SK-N-SH (cell line): ENCODE data around the gene TFEB. TPM values are rescaled to one million over a fixed set of nuclear protein-coding genes. Genes with fewer than 3 reads are reported as not detected.

Experiments
- CTCF ChIA-PET: fragments of 300-600, 350-600 bp; formaldehyde crosslinking; extraction: SDS; loops from one replicate; lab custom pipeline; 2021; lab: Yijun Ruan, JAX
- POLR2A ChIA-PET: fragments of 350-600 bp; sonication (Branson Sonifier 250); formaldehyde crosslinking; extraction: SDS; loops from one replicate; lab custom pipeline; 2020; ENCODE audit warnings: antibody characterized with exemption, inconsistent platforms; lab: Yijun Ruan, JAX
- DNase-seq: peaks from one replicate; pipeline ENCODE4 v3.0.0; 2012
- H2AFZ ChIP-seq: fragments of 200-600 bp; sonication (generic); 2 replicates; pipeline ENCODE4 v1.8.1; 2016; ENCODE audit warnings: antibody characterized with exemption, mild to moderate bottlenecking, low read depth
- H3F3A ChIP-seq: fragments of 200-600 bp; sonication (generic); replicated peaks from 2 replicates; pipeline ENCODE3; 2016; ENCODE audit warnings: antibody characterized with exemption, mild to moderate bottlenecking; ENCODE audit not compliant: insufficient read depth
- H3K27ac ChIP-seq, 2 experiments: fragments of 200-500 bp in 1 of 2; fragments of 200-600 bp in 1 of 2; sonication (Bioruptor generic) in 1 of 2; sonication (generic), shearing (Covaris generic) in 1 of 2; 2 replicates each; pipeline versions ENCODE4 v1.5.1 to v1.6.1; 2014 to 2016; ENCODE audit warnings: low read depth in 2 of 2, inconsistent platforms in 1 of 2, low read length in 1 of 2, mild to moderate bottlenecking in 1 of 2, mixed read lengths in 1 of 2
- H3K27me3 ChIP-seq: fragments of 200-600 bp; sonication (generic), shearing (Covaris generic); 2 replicates; pipeline ENCODE4 v1.6.1; 2016; ENCODE audit warnings: mixed run types; ENCODE audit not compliant: insufficient read depth
- H3K36me3 ChIP-seq, 2 experiments: fragments of 200-500 bp in 1 of 2; fragments of 200-600 bp in 1 of 2; sonication (Bioruptor generic) in 1 of 2; sonication (generic) in 1 of 2; replicated peaks in 1 of 2; 2 replicates each; pipeline versions ENCODE3 to v1.5.1; 2014 to 2016; ENCODE audit warnings: low read length in 1 of 2, mild to moderate bottlenecking in 1 of 2; ENCODE audit not compliant: insufficient read depth in 2 of 2, control insufficient read depth in 1 of 2
- H3K4me1 ChIP-seq, 2 experiments: fragments of 200-500 bp in 1 of 2; fragments of 200-600 bp in 1 of 2; sonication (Bioruptor generic) in 1 of 2; sonication (generic), shearing (Covaris generic) in 1 of 2; 2 replicates each; pipeline versions ENCODE4 v1.5.1 to v1.6.1; 2014 to 2016; ENCODE audit warnings: low read depth in 1 of 2, low read length in 1 of 2, mixed run types in 1 of 2; ENCODE audit not compliant: insufficient read depth in 2 of 2, control insufficient read depth in 1 of 2
- H3K4me2 ChIP-seq: fragments of 200-600 bp; sonication (generic), shearing (Covaris generic); 2 replicates; pipeline ENCODE4 v1.6.1; 2017; ENCODE audit warnings: mixed run types
- H3K4me3 ChIP-seq, 2 experiments: fragments of 200-500 bp in 1 of 2; fragments of 200-600 bp in 1 of 2; sonication (Bioruptor generic) in 1 of 2; sonication (generic), shearing (Covaris generic) in 1 of 2; 2 replicates each; pipeline versions ENCODE4 v1.5.1 to v1.8.1; 2014 to 2016; ENCODE audit warnings: low read depth in 2 of 2, inconsistent platforms in 1 of 2, low read length in 1 of 2, mild to moderate bottlenecking in 1 of 2, mixed read lengths in 1 of 2, moderate library complexity in 1 of 2
- H3K79me2 ChIP-seq: fragments of 200-600 bp; sonication (generic); 2 replicates; pipeline ENCODE4 v1.8.1; 2017; ENCODE audit warnings: mild to moderate bottlenecking; ENCODE audit not compliant: insufficient read depth
- H3K9ac ChIP-seq: fragments of 200-600 bp; sonication (generic); 2 replicates; pipeline ENCODE4 v1.6.1; 2017; ENCODE audit warnings: mixed run types
- H3K9me2 ChIP-seq: fragments of 200-600 bp; sonication (generic); 2 replicates; pipeline ENCODE4 v1.6.1; 2017; ENCODE audit warnings: mixed run types
- H3K9me3 ChIP-seq: fragments of 200-600 bp; sonication (generic); 2 replicates; pipeline ENCODE4 v1.6.1; 2017; ENCODE audit warnings: mixed run types, mild to moderate bottlenecking, moderate library complexity
- H4K20me1 ChIP-seq: fragments of 200-600 bp; sonication (generic); 2 replicates; pipeline ENCODE4 v1.6.1; 2017; ENCODE audit warnings: mild to moderate bottlenecking, mixed run types; ENCODE audit not compliant: insufficient read depth
- CHD2 ChIP-seq: fragments of 150-350 bp; IDR thresholded peaks from 2 replicates; pipeline ENCODE4 v1.6.1; 2018; ENCODE audit warnings: low read length; ENCODE audit not compliant: partially characterized antibody
- ELF1 ChIP-seq: IDR thresholded peaks from 2 replicates; pipeline ENCODE4 v1.4.0; 2012
- EP300 ChIP-seq, 2 experiments: IDR thresholded peaks; 2 replicates each; pipeline versions ENCODE4 v1.4.0 to v1.6.1; 2012; ENCODE audit warnings: borderline replicate concordance in 1 of 2, low read depth in 1 of 2, low read length in 1 of 2
- FOSL2 ChIP-seq: IDR thresholded peaks from 2 replicates; pipeline ENCODE4 v1.4.0; 2012; ENCODE audit warnings: low read depth, mild to moderate bottlenecking, moderate library complexity, borderline replicate concordance
- JUND ChIP-seq: IDR thresholded peaks from 2 replicates; pipeline ENCODE4 v1.4.0; 2012
- MEF2A ChIP-seq: IDR thresholded peaks from 2 replicates; pipeline ENCODE4 v1.4.0; 2012; ENCODE audit warnings: low read depth, borderline replicate concordance
- NFIC ChIP-seq: IDR thresholded peaks from 2 replicates; pipeline ENCODE4 v1.4.0; 2012; ENCODE audit warnings: borderline replicate concordance
- POLR2AphosphoS5 ChIP-seq: IDR thresholded peaks from 2 replicates; pipeline ENCODE4 v1.6.1; 2012; ENCODE audit warnings: low read depth, low read length
- RAD21 ChIP-seq: IDR thresholded peaks from 2 replicates; pipeline ENCODE4 v1.6.1; 2012; ENCODE audit warnings: mild to moderate bottlenecking, low read length
- SMC3 ChIP-seq: IDR thresholded peaks from 2 replicates; pipeline ENCODE4 v1.6.1; 2012; ENCODE audit warnings: low read depth, low read length, improper control_type of control experiment
- TCF12 ChIP-seq: IDR thresholded peaks from 2 replicates; pipeline ENCODE4 v1.4.0; 2012
- TEAD4 ChIP-seq: IDR thresholded peaks from 2 replicates; pipeline ENCODE4 v1.4.0; 2012; ENCODE audit warnings: mild to moderate bottlenecking, borderline replicate concordance; ENCODE audit not compliant: insufficient read depth
- WGBS: methylation state at CpG from one replicate; pipeline ENCODE4 v1.1.6; 2017; ENCODE audit warnings: low lambda C conversion rate; 5-methylcytosine and 5-hydroxymethylcytosine counted together
- polyA plus RNA-seq, 3 experiments: library from polyadenylated mRNA; depleted of rRNA; stranded (reverse); fragments of >200 nt; gene quantifications; 2 replicates each; pipeline ENCODE4 v1.2.3, GENCODE V29; 2012
- TF ChIP-seq, protein P1 (sequence below): fragments of 200-600 bp; sonication (generic); IDR thresholded peaks from 2 replicates; pipeline ENCODE4 v1.6.1; 2017; ENCODE audit warnings: antibody characterized with exemption, mild to moderate bottlenecking, moderate library complexity
- TF ChIP-seq, protein P2 (sequence below): IDR thresholded peaks from 2 replicates; pipeline ENCODE4 v1.4.0; 2012; ENCODE audit warnings: low read depth
- TF ChIP-seq, protein P3 (sequence below): IDR thresholded peaks from 2 replicates; pipeline ENCODE4 v1.4.0; 2012; ENCODE audit warnings: low read depth, borderline replicate concordance
- TF ChIP-seq, protein P4 (sequence below): fragments of 150-350 bp; IDR thresholded peaks from 2 replicates; pipeline ENCODE4 v1.6.1; 2017; ENCODE audit warnings: antibody characterized with exemption, low read length, low read depth, borderline replicate concordance
- TF ChIP-seq, protein P5 (sequence below): IDR thresholded peaks from 2 replicates; pipeline ENCODE4 v1.4.0; 2012; ENCODE audit warnings: low read depth, borderline replicate concordance

The TFEB gene
- polyA plus RNA-seq, 1 of the 3 experiments (the other 2 are of a cell fraction) = 6.2 TPM

DNA sequence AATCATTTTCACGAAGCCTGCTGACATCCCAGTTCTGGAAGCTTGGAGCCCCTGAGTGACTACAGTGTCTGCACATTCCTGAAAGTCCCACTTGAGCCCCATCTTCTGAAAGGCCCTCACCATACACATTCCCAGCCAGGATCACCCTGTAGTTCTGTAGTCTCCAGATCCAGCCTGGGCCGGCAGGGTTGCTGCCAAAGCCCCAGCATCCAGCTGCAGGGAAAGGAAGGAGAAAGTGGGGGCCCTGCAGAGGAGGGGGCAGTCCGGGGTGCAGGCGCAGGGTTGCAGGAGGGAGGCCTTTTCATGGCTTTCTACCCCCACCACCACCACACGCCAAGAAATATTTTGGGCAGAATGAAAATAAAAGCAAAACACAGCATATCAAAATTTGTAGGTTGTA, 71.1 kb downstream of the TFEB start:
- no peaks in the 10 kb centered on the region for H3F3A ChIP-seq
- ChIA-PET CTCF (interaction anchor here (1.0 to 2.3 kb wide), 3 partner anchors 18 to 61 kb away, joined by 4 to 7 read pairs (median 5); no protein-coding TSS in a partner anchor), POLR2A (no interaction called here)
- H3K27me3 ChIP-seq = peaks cover 16% of the 10 kb centered on the region; the same call in 1 of the 2 replicates
- 51% methylated on average over 5 of the region's 5 CpGs for WGBS
- H2AFZ ChIP-seq = no peak overlapping the region
- H3K4me3 ChIP-seq = no peak overlapping the region
- H3K36me3 ChIP-seq = no peaks in the 10 kb centered on the region
- no peak for DNase-seq
- H3K4me1 ChIP-seq = no peaks in the 10 kb centered on the region
- no peaks in the 10 kb centered on the region for H3K9me2 ChIP-seq
- no peaks in the 10 kb centered on the region for H4K20me1 ChIP-seq
- no peak overlapping the region for H3K27ac ChIP-seq
- TF ChIP-seq ELF1 = no peak
- TF ChIP-seq NFIC = no peak
- TF ChIP-seq POLR2AphosphoS5 = no peak
- no peak for TF ChIP-seq TCF12
- TF ChIP-seq RAD21 = no peak
- no peaks in the 10 kb centered on the region for H3K79me2 ChIP-seq
- H3K9me3 ChIP-seq = no peaks in the 10 kb centered on the region
- no peak overlapping the region for H3K9ac ChIP-seq
- no peak overlapping the region for H3K4me2 ChIP-seq

DNA sequence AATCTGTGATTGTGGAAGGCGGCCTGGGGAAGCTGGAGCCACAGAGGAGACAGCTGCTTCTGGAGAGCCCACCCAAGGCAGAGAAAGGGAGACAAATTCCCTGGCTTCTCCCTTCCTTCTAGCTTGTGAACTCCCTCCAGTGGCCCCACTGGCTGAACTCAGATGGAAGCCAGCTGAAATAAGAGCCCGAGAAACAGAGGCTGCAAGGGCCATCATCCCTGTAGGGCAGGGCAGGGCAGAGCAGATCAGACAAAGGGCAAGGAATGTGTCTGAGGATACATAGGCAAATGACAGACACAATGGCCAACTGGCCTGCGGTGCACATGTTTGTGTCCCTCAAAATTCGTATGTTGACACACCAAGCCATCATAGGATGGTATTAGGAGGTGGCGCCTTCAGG, 71.8 kb downstream of the TFEB start:
- Histone ChIP-seq H3K9ac (no peak overlapping the region), H3K4me2 (no peak overlapping the region), H3F3A (no peaks in the 10 kb centered on the region), H4K20me1 (no peaks in the 10 kb centered on the region), H2AFZ (no peak overlapping the region), H3K4me3 (no peak overlapping the region), H3K9me2 (no peaks in the 10 kb centered on the region), H3K79me2 (no peaks in the 10 kb centered on the region), H3K27ac (no peak overlapping the region), H3K36me3 (no peaks in the 10 kb centered on the region), H3K9me3 (no peaks in the 10 kb centered on the region), H3K4me1 (no peaks in the 10 kb centered on the region), H3K27me3 (peaks cover 16% of the 10 kb centered on the region; the same call in 1 of the 2 replicates)
- 49% methylated on average over 5 of the region's 5 CpGs for WGBS
- DNase-seq = no peak
- TF ChIP-seq, protein P1, sequence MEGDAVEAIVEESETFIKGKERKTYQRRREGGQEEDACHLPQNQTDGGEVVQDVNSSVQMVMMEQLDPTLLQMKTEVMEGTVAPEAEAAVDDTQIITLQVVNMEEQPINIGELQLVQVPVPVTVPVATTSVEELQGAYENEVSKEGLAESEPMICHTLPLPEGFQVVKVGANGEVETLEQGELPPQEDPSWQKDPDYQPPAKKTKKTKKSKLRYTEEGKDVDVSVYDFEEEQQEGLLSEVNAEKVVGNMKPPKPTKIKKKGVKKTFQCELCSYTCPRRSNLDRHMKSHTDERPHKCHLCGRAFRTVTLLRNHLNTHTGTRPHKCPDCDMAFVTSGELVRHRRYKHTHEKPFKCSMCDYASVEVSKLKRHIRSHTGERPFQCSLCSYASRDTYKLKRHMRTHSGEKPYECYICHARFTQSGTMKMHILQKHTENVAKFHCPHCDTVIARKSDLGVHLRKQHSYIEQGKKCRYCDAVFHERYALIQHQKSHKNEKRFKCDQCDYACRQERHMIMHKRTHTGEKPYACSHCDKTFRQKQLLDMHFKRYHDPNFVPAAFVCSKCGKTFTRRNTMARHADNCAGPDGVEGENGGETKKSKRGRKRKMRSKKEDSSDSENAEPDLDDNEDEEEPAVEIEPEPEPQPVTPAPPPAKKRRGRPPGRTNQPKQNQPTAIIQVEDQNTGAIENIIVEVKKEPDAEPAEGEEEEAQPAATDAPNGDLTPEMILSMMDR = no peak
- TF ChIP-seq TEAD4 = no peak
- TF ChIP-seq, protein P2, sequence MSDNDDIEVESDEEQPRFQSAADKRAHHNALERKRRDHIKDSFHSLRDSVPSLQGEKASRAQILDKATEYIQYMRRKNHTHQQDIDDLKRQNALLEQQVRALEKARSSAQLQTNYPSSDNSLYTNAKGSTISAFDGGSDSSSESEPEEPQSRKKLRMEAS = no peak
- CTCF ChIA-PET = interaction anchor here (0.8 to 2.3 kb wide), 2 partner anchors 30 to 61 kb away, joined by 3 to 7 read pairs; no protein-coding TSS in a partner anchor
- POLR2A ChIA-PET = no interaction called here

DNA sequence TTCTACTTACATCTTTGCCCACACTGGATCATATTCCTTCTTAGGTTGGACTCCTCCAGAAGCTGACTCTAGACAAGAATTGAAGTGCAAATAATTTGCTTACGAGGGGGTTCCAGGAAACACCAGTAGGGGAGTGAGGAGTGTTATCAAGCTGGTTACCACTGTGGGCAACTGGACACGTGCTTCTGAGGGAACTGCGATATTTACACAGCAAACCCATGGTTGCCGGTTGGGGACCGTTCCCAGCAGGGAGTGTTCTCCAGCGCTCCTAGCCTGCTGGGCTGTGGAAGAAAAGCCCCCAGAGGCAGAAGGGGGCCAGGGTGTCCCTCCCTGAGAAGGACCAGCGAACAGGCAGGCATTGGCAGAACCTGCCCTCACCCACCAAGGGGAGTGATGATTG, 75.5 kb downstream of the TFEB start:
- Histone ChIP-seq H3K4me1 (no peaks in the 10 kb centered on the region; a peak in 1 of 4 replicates), H3K36me3 (no peaks in the 10 kb centered on the region), H3K4me3 (no peak overlapping the region), H3K79me2 (no peaks in the 10 kb centered on the region), H3K9ac (no peak overlapping the region), H3F3A (no peaks in the 10 kb centered on the region), H3K27ac (no peak overlapping the region), H3K9me3 (no peaks in the 10 kb centered on the region), H4K20me1 (no peaks in the 10 kb centered on the region), H3K9me2 (no peaks in the 10 kb centered on the region), H2AFZ (no peak overlapping the region), H3K27me3 (peaks cover 16% of the 10 kb centered on the region; the same call in 1 of the 2 replicates), H3K4me2 (no peak overlapping the region)
- ChIA-PET POLR2A (no interaction called here), CTCF (interaction anchor here (0.6 to 3.4 kb wide), 4 partner anchors 57 to 1842 kb away, joined by 3 to 12 read pairs (median 6); no protein-coding TSS in a partner anchor)
- WGBS = 66% methylated on average over 3 of the region's 7 CpGs
- DNase-seq = no peak
- TF ChIP-seq, protein P3, sequence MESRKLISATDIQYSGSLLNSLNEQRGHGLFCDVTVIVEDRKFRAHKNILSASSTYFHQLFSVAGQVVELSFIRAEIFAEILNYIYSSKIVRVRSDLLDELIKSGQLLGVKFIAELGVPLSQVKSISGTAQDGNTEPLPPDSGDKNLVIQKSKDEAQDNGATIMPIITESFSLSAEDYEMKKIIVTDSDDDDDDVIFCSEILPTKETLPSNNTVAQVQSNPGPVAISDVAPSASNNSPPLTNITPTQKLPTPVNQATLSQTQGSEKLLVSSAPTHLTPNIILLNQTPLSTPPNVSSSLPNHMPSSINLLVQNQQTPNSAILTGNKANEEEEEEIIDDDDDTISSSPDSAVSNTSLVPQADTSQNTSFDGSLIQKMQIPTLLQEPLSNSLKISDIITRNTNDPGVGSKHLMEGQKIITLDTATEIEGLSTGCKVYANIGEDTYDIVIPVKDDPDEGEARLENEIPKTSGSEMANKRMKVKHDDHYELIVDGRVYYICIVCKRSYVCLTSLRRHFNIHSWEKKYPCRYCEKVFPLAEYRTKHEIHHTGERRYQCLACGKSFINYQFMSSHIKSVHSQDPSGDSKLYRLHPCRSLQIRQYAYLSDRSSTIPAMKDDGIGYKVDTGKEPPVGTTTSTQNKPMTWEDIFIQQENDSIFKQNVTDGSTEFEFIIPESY = no peak
- TF ChIP-seq CHD2 (no peak), FOSL2 (no peak), TEAD4 (no peak), EP300 (IDR thresholded peaks at IDR 0.05; ENCODE audit: borderline replicate concordance in 1 of 2, low read depth in 1 of 2, low read length in 1 of 2) (no peak), JUND (no peak), SMC3 (no peak), RAD21 (no peak), MEF2A (no peak)
- TF ChIP-seq, protein P4, sequence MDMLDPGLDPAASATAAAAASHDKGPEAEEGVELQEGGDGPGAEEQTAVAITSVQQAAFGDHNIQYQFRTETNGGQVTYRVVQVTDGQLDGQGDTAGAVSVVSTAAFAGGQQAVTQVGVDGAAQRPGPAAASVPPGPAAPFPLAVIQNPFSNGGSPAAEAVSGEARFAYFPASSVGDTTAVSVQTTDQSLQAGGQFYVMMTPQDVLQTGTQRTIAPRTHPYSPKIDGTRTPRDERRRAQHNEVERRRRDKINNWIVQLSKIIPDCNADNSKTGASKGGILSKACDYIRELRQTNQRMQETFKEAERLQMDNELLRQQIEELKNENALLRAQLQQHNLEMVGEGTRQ = no peak
- TF ChIP-seq, protein P5, sequence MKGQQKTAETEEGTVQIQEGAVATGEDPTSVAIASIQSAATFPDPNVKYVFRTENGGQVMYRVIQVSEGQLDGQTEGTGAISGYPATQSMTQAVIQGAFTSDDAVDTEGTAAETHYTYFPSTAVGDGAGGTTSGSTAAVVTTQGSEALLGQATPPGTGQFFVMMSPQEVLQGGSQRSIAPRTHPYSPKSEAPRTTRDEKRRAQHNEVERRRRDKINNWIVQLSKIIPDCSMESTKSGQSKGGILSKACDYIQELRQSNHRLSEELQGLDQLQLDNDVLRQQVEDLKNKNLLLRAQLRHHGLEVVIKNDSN = no peak
